T-cell (primary cell): ENCODE results near the gene STX2. TPM values are rescaled to one million over a fixed set of nuclear protein-coding genes. Genes with fewer than 3 reads are reported as not detected.

Experiments used
- ATAC-seq, 4 experiments: fragments of 200-7000 bp in 3 of 4; fragments of 150-1000 bp in 1 of 4; cut with Tn5 transposase; replicated peaks in 1 of 4; 1 replicate in 3 of 4; 2 replicates in 1 of 4; pipeline ENCODE4 v1.10.0; 2021; ENCODE audit warnings: moderate library complexity in 3 of 4, mild to moderate bottlenecking in 2 of 4, moderate number of reproducible peaks in 1 of 4
- CTCF ChIA-PET, 2 donors: fragments of 300-600 bp; sonication (Branson Sonifier 250); formaldehyde crosslinking; loops; one replicate each; lab custom pipeline; 2022; ENCODE audit warnings: antibody characterized with exemption in 2 of 2; lab: Charles Lee
- POLR2A ChIA-PET, 2 donors: fragments of 300-600 bp; sonication (Branson Sonifier 250); formaldehyde crosslinking; loops; one replicate each; lab custom pipeline; 2022; ENCODE audit warnings: antibody characterized with exemption in 2 of 2; lab: Charles Lee
- DNase-seq, 35 experiments: peaks; one replicate each; pipeline versions ENCODE4 v3.0.0 to v3.0.0-alpha.2; 2013 to 2023
- H3K27ac ChIP-seq: one replicate; pipeline ENCODE4 v1.5.1; 2013; ENCODE audit warnings: low read length
- H3K27me3 ChIP-seq, 2 experiments: replicated peaks in 1 of 2; 1 replicate in 1 of 2; 2 replicates in 1 of 2; pipeline versions ENCODE4 v1.6.1 to v1.7.0; 2013; ENCODE audit warnings: low read length in 1 of 2, mixed read lengths in 1 of 2; ENCODE audit not compliant: control insufficient read depth in 2 of 2, insufficient read depth in 2 of 2; ENCODE audit errors: extremely low read depth in 1 of 2
- H3K36me3 ChIP-seq, 2 donors: 1 replicate in 1 of 2; 2 replicates in 1 of 2; pipeline versions ENCODE4 v1.6.1 to v1.7.0; 2013; ENCODE audit warnings: low read length in 1 of 2; ENCODE audit not compliant: control insufficient read depth in 2 of 2, insufficient read depth in 1 of 2; ENCODE audit errors: extremely low read depth in 1 of 2
- H3K4me1 ChIP-seq, 2 experiments: 1 replicate in 1 of 2; 2 replicates in 1 of 2; pipeline versions ENCODE4 v1.6.1 to v1.7.0; 2013; ENCODE audit warnings: low read length in 2 of 2, mixed read lengths in 1 of 2; ENCODE audit not compliant: insufficient read depth in 2 of 2, control insufficient read depth in 1 of 2; ENCODE audit errors: extremely low read depth in 1 of 2
- H3K4me3 ChIP-seq, 2 donors: 1 replicate in 1 of 2; 2 replicates in 1 of 2; pipeline versions ENCODE4 v1.5.1 to v1.7.0; 2013; ENCODE audit warnings: mild to moderate bottlenecking in 2 of 2, low read length in 1 of 2, moderate library complexity in 1 of 2; ENCODE audit not compliant: control insufficient read depth in 1 of 2; ENCODE audit errors: extremely low read depth in 1 of 2
- H3K9me3 ChIP-seq: 2 replicates; pipeline ENCODE4 v1.7.0; 2013
- H3K27ac Mint-ChIP-seq, 2 donors: one replicate each; pipeline ENCODE4 v1.8.0; 2020 to 2021; ENCODE audit warnings: mild to moderate bottlenecking in 2 of 2, mixed read lengths in 2 of 2
- H3K27me3 Mint-ChIP-seq, 2 donors: one replicate each; pipeline ENCODE4 v1.8.0; 2021 to 2022; ENCODE audit warnings: mixed read lengths in 2 of 2
- H3K36me3 Mint-ChIP-seq: one replicate; pipeline ENCODE4 v1.8.0; 2021; ENCODE audit warnings: mixed read lengths
- H3K4me1 Mint-ChIP-seq, 3 donors: one replicate each; pipeline ENCODE4 v1.8.0; 2020 to 2022; ENCODE audit warnings: mixed read lengths in 3 of 3, mild to moderate bottlenecking in 1 of 3
- H3K4me3 Mint-ChIP-seq, 3 donors: one replicate each; pipeline ENCODE4 v1.8.0; 2020 to 2022; ENCODE audit warnings: mild to moderate bottlenecking in 3 of 3, mixed read lengths in 3 of 3, moderate library complexity in 3 of 3
- H3K9me3 Mint-ChIP-seq, 3 donors: one replicate each; pipeline ENCODE4 v1.8.0; 2020 to 2022; ENCODE audit warnings: mixed read lengths in 3 of 3
- WGBS: methylation state at CpG from one replicate; pipeline ENCODE4 v1.1.5; 2013; ENCODE audit warnings: missing lambda C conversion rate; ENCODE audit not compliant: insufficient coverage; 5-methylcytosine and 5-hydroxymethylcytosine counted together
- total RNA-seq, 35 experiments: library from RNA in 6 of 35; stranded (reverse) in 6 of 35; fragments of 120-200 nt in 1 of 35; gene quantifications; one replicate each; pipeline versions ENCODE4 v1.2.1 to v1.2.4 and lab custom pipeline; 2013 to 2026

The STX2 gene
- total RNA-seq, 5 donors from 2014 or later (not counting 1 experiment from before 2014, with no cell fraction given) = 21.8 to 26.7 (median 22.8) TPM

DNA sequence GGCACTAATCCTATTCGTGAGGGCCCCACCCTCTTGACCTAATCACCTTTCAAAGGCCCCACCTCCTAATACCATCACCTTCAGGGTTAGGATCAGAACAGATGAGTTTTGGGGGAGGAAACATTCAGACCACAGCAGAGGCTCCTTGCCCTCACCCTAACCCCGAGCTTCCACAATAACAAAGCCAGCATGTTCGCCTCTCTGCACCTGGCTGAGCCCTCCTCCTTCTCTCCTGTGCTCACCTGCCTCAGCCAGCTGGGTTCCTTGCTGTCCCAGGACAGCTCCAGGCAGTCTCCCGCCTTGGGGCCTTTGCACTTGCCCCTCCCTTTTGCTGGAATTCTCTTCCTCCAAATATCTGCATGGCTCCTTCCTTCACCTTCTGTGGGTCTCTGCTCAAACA, 23.1 kb upstream of the STX2 start:
- ATAC-seq (no peak), DNase-seq (no peak)
- Mint-ChIP-seq H3K4me1 (peaks cover 5 to 11% (median 10%) of the 10 kb centered on the region in 3 donors), H3K27ac (no peak overlapping the region), H3K4me3 (no peak overlapping the region), H3K9me3 (peaks cover under 1 to 9% (median 5%) of the 10 kb centered on the region in 3 donors), H3K36me3 (peaks cover 3% of the 10 kb centered on the region), H3K27me3 (peaks cover 0 to 2% of the 10 kb centered on the region in 2 donors)
- Histone ChIP-seq H3K4me3 (no peak overlapping the region), H3K36me3 (no peaks in the 10 kb centered on the region), H3K9me3 (no peaks in the 10 kb centered on the region), H3K27me3 (peaks cover 0 to 6% of the 10 kb centered on the region in 2 experiments), H3K27ac (no peak overlapping the region), H3K4me1 (peaks cover 0 to under 1% of the 10 kb centered on the region in 2 experiments)
- ChIA-PET CTCF (interaction anchor here in 1 of 2 donors (0.6 to 0.7 kb wide), 2 partner anchors 139 to 1036 kb away, joined by 7 to 9 read pairs; no protein-coding TSS in a partner anchor), POLR2A (no interaction called here)
- 64% methylated on average over 2 of the region's 4 CpGs for WGBS

DNA sequence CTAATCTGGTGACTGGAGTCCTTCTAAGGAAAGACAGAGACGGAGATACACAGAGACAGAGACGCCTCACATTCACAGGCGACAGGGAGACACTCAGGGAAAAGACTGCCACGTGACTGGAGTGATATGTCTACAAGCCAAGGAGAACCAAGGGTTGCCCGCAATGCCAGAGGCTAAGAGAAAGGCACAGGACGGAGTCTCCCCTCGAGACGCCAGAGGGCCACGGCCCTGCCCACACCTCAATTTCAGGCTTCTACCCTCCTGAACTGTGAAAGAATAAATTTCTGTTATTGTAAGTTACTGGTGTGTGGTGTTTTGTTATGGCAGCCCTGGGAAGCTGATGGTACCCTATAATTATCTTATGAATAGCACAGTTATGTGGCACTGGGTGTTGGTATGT, 21.3 kb upstream of the STX2 start:
- H3K9me3 ChIP-seq = no peaks in the 10 kb centered on the region
- H3K4me3 ChIP-seq = no peak overlapping the region
- peaks cover 0 to 3% (median 2%) of the 10 kb centered on the region in 3 donors for H3K4me1 Mint-ChIP-seq
- no peak overlapping the region for H3K27ac ChIP-seq
- ATAC-seq (no peak), DNase-seq (no peak)
- 90% methylated on average over 7 of the region's 9 CpGs for WGBS
- H3K9me3 Mint-ChIP-seq = peaks cover 6 to 14% (median 8%) of the 10 kb centered on the region in 3 donors
- H3K4me3 Mint-ChIP-seq = no peak overlapping the region
- H3K27ac Mint-ChIP-seq = no peak overlapping the region
- POLR2A ChIA-PET = no interaction called here
- H3K4me1 ChIP-seq = no peaks in the 10 kb centered on the region
- CTCF ChIA-PET = no interaction called here
- H3K27me3 Mint-ChIP-seq = peaks cover 0 to 7% of the 10 kb centered on the region in 2 donors
- H3K36me3 ChIP-seq = no peaks in the 10 kb centered on the region
- peaks cover 3% of the 10 kb centered on the region for H3K36me3 Mint-ChIP-seq
- peaks cover 0 to 7% of the 10 kb centered on the region in 2 experiments for H3K27me3 ChIP-seq

- peaks cover 3% of the 10 kb centered on the region for H3K36me3 Mint-ChIP-seq
- H3K36me3 ChIP-seq = no peaks in the 10 kb centered on the region
- POLR2A ChIA-PET = no interaction called here
- peaks cover 0 to 8% of the 10 kb centered on the region in 2 experiments for H3K27me3 ChIP-seq
- no peak overlapping the region for H3K4me3 ChIP-seq
- no peaks in the 10 kb centered on the region for H3K4me1 ChIP-seq
- no peaks in the 10 kb centered on the region for H3K9me3 ChIP-seq
- WGBS = no CpG with 5 or more reads among the region's 6 CpGs
- ATAC-seq (no peak), DNase-seq (no peak)
- peaks cover 0 to 3% (median 2%) of the 10 kb centered on the region in 3 donors for H3K4me1 Mint-ChIP-seq
- H3K27ac ChIP-seq = no peak overlapping the region
- H3K27ac Mint-ChIP-seq = no peak overlapping the region
- peaks cover 6 to 14% (median 8%) of the 10 kb centered on the region in 3 donors for H3K9me3 Mint-ChIP-seq
- CTCF ChIA-PET = interaction anchor here in 1 of 2 donors (0.6 kb wide), 1 partner anchor 32 kb away, joined by 4 read pairs; no protein-coding TSS in a partner anchor
- H3K27me3 Mint-ChIP-seq = peaks cover 0 to 9% of the 10 kb centered on the region in 2 donors
- no peak overlapping the region for H3K4me3 Mint-ChIP-seq
Observed at GRCh38 chr12:130859161-130859560, 20.1 kb upstream of the STX2 start.

- no peaks in the 10 kb centered on the region for H3K9me3 ChIP-seq
- no peak for DNase-seq
- Mint-ChIP-seq H3K27me3 (peaks cover 0 to 11% of the 10 kb centered on the region in 2 donors), H3K36me3 (peaks cover 3% of the 10 kb centered on the region), H3K4me1 (peaks cover 0 to 3% (median 2%) of the 10 kb centered on the region in 3 donors), H3K27ac (no peak overlapping the region), H3K4me3 (no peak overlapping the region), H3K9me3 (peaks cover 6 to 14% (median 8%) of the 10 kb centered on the region in 3 donors)
- H3K4me3 ChIP-seq = no peak overlapping the region
- peaks cover 0 to 8% of the 10 kb centered on the region in 2 experiments for H3K27me3 ChIP-seq
- no peaks in the 10 kb centered on the region for H3K4me1 ChIP-seq
- no peak for ATAC-seq
- H3K36me3 ChIP-seq = no peaks in the 10 kb centered on the region
- H3K27ac ChIP-seq = no peak overlapping the region
- 100% methylated on average over 1 of the region's 4 CpGs for WGBS
- ChIA-PET POLR2A (no interaction called here), CTCF (interaction anchor here in 1 of 2 donors (0.6 kb wide), 1 partner anchor 41 kb away, joined by 3 read pairs; no protein-coding TSS in a partner anchor)
Observed at GRCh38 chr12:130858084-130858483, 19.0 kb upstream of the STX2 start.

DNA sequence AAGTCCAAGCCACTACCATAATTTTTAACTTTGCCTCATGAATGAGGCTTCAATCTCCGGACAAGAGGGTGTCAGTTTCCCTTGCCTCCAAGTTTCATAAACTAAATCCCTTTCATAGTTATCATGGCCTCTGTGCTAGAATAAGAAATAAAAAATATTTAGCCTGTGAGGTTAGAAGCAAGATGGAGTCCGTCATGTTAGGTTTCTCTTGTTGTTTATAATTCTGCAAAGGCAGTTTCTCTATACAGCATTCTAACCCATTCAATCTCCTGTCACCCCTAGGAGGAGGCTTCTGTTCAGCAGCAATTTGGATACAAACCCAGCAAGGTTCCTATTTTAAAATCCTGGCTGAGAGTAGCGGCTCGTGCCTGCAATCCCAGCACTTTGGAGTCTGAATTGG, 17.0 kb upstream of the STX2 start:
- H3K4me3 Mint-ChIP-seq = no peak overlapping the region
- H3K4me1 Mint-ChIP-seq = no peaks in the 10 kb centered on the region
- POLR2A ChIA-PET = interaction anchor here in 1 of 2 donors (0.6 kb wide), 1 partner anchor 608 kb away, joined by 3 read pairs; no protein-coding TSS in a partner anchor
- Histone ChIP-seq H3K4me1 (no peaks in the 10 kb centered on the region), H3K27ac (no peak overlapping the region), H3K9me3 (no peaks in the 10 kb centered on the region), H3K27me3 (peaks cover 0 to 6% of the 10 kb centered on the region in 2 experiments), H3K4me3 (no peak overlapping the region), H3K36me3 (no peaks in the 10 kb centered on the region)
- peaks cover 3 to 10% (median 6%) of the 10 kb centered on the region in 3 donors for H3K9me3 Mint-ChIP-seq
- CTCF ChIA-PET = no interaction called here
- no peak for DNase-seq
- no peaks in the 10 kb centered on the region for H3K36me3 Mint-ChIP-seq
- no CpG with 5 or more reads among the region's 4 CpGs for WGBS
- ATAC-seq = no peak
- H3K27ac Mint-ChIP-seq = no peak overlapping the region
- peaks cover 0 to 11% of the 10 kb centered on the region in 2 donors for H3K27me3 Mint-ChIP-seq

GRCh38 chr12:130850418-130851021, 11.5 kb upstream of the STX2 start:
- Histone ChIP-seq H3K27me3 (peaks cover 0 to 6% of the 10 kb centered on the region in 2 experiments), H3K27ac (no peak overlapping the region), H3K4me3 (no peak overlapping the region), H3K36me3 (no peaks in the 10 kb centered on the region), H3K9me3 (no peaks in the 10 kb centered on the region), H3K4me1 (no peaks in the 10 kb centered on the region)
- ATAC-seq (no peak), DNase-seq (no peak)
- Mint-ChIP-seq H3K4me1 (no peaks in the 10 kb centered on the region), H3K27me3 (peaks cover 0 to 5% of the 10 kb centered on the region in 2 donors), H3K4me3 (no peak overlapping the region), H3K9me3 (no peaks in the 10 kb centered on the region), H3K27ac (no peak overlapping the region), H3K36me3 (no peaks in the 10 kb centered on the region)
- 83% methylated on average over 8 of the region's 12 CpGs for WGBS
- POLR2A ChIA-PET = no interaction called here
- CTCF ChIA-PET = no interaction called here
